GM15510 (cell line): ENCODE data around the gene ACAD10.

Experiments used
- POLR2A ChIP-seq: IDR thresholded peaks from 3 replicates; pipeline ENCODE4 v1.6.1; 2011; ENCODE audit warnings: borderline replicate concordance; ENCODE audit not compliant: insufficient read length; ENCODE audit errors: extremely low read depth

Gene ACAD10

DNA sequence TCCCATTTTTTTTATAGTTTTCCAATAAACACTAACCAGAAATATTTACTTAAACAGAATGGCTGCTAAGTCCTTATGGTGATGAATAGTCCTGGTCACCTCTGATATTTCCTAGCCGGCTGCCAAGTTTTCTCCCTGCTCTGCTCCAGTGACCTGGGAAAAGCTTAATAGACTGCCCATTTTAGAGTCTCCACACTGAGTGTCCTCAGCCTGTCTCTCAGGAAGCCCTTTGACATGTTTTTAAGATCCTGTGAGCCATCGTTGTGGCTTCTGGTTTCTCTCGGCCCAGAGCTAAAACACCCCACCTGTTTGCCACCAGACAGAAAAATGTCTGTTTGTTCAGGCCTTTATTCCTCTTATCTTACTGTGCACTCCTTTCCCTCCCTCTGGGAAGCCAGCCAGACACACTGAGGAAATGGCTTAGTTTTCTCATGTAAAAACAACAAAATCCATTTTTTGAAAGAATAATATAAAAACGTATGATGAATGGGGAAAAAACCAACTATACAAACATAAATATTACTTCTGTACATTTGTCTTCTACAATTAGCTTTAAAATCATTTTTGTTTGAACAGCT, 55.5 kb downstream of the ACAD10 start:
- TF ChIP-seq POLR2A = no peak

DNA sequence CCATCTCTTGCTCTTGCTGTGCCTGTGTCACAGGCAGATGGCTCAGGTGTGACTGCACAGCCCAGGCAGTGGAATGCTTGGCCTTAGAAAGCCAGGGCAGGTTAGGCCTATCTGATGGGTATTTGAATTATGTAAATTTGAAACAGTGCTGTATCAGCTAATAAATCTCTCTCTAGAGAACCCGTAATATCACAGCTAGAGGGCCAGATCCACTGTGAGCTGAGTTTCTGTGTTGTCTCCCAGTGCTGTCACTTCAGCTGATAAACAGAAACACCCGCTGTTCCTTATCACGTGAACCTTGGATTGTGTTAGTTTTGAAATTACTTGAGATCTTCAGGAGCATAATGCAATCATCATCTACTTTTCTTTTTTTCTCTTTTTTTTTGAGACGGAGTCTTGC, 59.4 kb downstream of the ACAD10 start:
- no peak for TF ChIP-seq POLR2A

DNA sequence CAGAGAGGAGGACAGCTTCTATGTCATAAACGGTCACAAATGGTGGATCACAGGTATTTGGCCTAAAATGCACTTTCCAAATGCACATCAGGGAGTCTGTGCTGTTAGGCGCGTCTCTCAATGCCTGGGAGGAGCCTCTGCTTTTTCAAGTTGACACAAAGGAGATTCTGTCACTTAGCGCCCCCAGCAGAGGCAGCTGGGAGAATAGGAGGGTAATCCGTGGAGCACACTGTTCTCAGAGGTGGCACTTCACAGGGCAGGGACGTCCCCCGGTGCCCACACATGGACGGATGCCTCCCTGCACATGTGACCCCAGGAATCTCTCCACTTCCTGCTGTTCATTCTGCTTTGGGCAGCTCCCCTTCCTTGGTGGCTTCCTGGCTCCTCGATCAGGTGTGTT, 61.5 kb downstream of the ACAD10 start:
- no peak for TF ChIP-seq POLR2A

DNA sequence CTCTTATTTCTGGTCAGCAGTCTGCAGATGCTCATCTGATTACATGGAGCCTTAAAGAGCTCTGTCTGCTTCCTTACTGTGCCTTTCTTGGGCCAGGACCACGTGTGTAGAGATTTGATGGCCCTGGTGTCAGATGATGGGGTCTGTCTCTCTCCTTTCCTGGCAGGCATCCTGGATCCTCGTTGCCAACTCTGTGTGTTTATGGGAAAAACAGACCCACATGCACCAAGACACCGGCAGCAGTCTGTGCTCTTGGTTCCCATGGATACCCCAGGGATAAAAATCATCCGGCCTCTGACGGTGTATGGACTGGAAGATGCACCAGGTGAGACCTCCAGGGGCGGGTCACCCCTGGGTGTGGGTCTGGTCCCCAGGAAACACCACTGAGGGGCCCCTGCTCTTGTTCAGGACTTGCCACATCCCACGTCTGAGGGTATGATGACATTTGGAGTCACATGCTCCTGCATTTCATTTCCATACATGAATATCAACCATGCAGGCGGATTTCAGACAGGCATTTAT, 62.4 kb downstream of the ACAD10 start:
- no peak for TF ChIP-seq POLR2A

DNA sequence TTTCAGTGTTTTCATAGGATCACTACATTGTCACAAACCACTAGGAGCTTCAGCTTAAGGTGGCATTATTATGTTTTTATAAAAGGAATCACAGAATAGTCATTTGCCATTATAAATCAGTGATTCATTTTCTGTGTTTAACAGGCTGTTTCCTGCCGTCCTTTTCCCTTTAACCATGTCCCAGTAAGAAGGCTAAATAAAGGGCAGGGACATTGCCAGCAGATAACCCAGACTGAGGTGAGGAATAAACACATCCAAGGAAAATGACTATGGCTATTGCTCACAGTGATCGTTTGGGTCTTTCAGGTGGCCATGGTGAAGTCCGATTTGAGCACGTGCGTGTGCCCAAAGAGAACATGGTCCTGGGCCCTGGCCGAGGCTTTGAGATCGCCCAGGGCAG, 63.0 kb downstream of the ACAD10 start:
- TF ChIP-seq POLR2A = no peak

DNA sequence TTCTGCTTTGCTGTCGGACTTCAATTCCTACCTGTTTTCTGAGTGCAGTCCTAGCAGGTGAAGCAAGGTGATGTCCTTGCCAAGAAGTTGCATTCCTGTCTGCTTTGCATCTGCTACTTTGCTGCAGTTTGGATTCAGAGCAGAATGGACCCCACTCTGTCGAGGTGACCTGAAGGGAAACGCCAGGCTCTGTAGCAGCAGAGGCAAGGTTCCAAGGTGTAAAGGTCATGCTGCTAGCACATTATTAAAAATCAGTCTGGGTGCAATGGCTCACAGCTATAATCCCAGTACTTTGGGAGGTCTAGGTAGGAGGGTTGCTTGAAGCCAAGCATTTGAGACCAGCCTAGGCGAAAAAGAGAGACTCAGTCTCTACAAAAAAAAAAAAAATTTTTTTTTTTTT, 63.5 kb downstream of the ACAD10 start:
- no peak for TF ChIP-seq POLR2A

DNA sequence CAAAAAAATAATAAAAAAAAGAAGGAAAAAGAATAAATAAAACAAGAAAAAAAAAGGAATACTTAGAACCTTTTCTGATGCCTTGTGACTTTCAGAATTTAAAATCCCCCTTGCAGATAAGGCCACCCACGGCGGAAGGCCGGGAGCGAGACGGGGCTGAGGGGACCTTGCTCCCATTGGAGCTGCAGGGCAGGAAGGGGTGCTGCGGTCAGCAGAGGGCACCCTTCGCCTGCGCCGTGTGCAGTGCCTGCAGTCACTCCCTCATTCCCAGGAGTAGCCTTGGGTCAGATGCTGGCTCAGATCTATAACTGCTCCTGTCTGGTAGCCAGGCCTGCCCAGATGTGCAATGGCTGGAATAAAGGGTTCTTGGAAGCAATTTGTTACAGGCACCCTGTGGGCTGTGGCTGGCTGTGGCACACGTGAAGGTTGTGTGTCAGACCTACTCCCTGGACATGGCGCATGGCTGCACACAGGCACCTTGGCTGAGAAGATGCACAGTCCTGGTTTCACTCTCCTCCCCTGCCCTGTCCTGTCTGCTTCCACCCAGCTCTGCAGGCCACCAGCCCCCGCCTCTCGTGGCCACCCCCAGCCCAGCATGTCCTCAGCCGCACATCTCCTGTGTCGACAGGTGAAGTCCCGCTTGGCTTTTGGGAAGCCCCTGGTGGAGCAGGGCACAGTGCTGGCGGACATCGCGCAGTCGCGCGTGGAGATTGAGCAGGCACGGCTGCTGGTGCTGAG, 67.5 kb downstream of the ACAD10 start:
- no peak for TF ChIP-seq POLR2A

DNA sequence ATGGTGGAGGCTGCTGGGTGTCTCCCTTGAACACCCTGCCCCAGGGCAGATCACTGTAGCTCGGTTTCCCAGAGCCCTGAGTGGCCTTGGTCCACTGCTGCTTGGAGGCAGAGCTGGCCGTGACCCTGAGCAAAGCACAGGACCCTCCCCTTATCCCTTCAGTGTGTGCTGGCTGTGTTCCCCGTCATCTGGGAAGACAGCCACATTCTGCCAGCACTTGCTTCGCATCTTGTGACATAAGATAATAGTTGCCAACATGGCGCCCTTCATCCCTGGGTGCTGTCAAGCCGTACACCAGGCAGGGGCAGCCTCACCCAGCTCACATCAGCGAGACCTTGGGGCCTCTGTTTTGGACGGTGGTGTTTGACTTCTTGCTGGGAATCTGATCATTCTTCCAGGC, 68.8 kb downstream of the ACAD10 start:
- TF ChIP-seq POLR2A = no peak

DNA sequence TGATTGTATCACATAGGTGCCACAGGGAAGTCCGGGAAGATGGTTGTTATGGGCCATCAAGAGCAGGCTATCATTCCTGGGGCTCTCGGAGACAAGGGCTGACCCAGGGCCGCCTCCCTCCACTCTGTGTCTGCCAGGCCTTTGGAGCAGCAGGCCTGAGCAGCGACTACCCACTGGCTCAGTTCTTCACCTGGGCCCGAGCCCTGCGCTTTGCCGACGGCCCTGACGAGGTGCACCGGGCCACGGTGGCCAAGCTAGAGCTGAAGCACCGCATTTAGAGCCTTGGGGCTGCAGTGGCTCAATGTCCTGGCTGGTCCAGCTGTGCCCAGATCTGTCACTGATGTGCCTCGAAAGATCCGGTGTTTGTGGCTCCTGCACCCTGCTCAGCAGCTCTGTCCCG, 70.3 kb downstream of the ACAD10 start:
- no peak for TF ChIP-seq POLR2A

DNA sequence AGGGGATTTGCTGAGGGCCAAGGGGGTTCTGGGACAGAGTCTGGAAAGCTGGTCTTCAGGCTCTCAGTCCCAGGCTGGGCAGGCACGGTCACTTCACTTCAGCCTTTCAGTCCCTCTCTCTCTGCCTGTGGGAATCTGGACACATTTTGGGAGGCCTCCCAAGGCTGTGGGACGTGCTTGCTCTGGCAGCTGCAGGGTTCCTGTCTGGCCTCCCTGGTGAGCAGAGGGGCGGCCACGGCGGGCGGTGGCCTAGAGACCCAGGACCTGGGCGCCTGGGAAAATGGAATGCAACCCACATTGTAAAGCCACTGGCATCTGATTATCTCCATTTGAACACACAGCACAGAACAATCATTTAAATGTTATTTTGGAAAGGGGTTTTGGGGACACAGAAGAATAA, 70.8 kb downstream of the ACAD10 start:
- TF ChIP-seq POLR2A = no peak

DNA sequence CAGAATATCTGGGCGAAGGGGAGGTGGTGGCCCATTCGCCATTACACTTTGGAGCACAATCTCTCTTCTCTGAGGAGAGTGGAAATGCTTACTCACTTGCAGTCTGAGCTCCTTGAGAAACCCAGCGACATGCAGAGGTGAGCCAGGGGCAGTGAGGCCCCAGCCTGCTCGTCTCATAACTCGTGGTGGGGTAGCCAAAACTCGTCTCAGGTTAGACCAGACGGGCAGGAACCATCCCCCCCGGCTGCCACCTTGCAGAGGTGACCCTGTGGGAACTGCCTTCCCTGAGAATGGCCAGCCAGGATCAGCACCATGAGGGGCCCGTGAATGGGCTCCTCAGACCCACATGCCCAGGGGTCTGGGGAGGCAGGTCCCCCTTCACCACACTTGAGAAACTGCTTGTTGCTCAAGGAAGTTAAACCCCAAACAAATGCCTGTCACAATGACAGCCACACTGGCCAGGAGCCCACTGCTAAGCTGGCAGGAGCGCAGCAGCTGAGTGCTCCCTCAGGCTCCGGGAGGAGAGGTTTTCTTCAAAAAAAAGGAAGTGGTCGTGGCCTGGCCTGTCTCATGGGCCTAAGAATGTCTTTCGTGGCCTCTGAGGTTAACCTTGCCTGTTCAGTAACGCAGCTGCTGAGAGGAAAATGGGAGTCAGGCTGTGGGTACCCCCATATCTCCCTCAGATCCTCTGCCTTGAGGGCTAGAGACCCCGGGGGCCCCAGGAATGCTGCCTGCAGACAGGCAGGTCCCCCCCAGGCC, 71.7 kb downstream of the ACAD10 start:
- TF ChIP-seq POLR2A = no peak

DNA sequence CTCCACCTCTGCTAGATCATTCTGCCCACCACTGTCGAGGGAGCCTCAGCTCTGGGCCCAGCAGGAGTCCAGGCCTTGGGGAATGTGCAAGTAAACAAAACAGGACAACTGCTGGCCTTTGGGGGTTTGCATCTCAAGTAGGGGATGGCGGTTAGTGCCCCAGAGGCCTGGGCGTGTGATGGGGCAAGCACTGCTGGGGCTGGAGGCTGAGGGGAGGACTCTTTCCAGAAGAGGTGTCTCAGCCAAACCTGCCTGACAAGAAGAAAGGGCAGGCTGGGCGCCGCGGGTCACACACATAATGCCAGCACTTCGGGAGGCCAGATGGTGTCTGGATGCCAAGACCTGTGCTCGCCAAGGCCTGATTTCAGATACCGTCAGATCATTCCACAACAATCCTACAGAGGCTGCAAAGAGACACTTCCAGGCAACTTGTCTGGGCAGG, 72.3 kb downstream of the ACAD10 start:
- TF ChIP-seq POLR2A = no peak

DNA sequence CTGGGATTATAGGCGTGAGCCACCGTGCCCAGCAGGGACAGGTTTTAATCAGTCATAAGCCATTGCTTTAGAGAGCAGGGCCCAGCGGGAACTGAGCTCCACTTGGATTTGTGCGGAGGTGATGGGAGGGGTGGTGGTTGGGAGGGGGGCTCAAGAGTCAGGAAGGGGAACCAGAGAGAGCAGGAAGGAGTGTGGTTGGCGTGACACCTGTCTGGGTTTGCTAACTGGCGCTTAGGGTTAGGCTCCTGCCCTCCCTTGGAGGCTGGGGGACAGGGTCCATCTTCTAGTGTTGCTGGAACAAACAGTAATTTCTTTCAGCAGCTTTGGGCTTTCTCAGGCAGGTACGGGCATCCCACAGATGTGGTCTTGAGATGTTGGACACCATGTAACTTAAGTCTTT, 73.4 kb downstream of the ACAD10 start:
- TF ChIP-seq POLR2A = no peak

DNA sequence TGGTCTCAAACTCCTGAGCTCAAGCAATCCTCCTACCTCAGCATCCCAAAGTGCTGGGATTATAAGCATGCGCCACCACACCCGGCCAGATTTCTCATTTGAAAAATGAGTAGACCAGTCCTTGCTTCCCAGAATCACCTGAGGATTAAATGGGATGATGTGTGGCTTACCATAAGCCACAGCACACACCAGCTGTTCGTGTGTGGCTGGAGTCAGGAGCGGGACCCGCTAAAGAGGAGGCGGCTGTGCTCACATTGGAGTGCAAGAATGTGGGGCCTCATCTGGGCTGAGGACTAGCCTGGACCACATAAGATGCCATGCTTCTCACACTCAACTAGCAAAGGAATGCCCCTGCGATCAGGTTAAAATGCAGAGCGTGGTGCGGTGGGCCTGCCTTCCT, 74.1 kb downstream of the ACAD10 start:
- no peak for TF ChIP-seq POLR2A

DNA sequence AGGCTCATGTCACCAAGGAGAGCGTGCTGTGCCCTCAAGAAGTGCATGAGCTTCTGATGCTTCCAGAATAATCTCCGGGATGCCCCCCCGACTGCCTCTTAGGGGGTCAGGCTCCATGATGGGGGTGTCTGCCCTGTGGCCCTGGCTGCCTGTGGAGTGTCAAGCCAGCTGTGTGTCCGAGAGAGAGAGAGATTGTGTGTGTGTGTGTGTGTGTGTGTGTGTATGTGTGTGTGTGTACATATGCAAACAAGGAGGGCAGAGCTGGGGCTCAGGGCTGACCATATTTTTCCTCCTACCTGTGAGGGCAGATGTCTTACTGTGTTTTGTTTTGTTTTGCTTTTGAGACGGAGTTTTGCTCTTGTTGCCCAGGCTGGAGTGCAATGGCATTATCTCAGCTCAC, 75.2 kb downstream of the ACAD10 start:
- no peak for TF ChIP-seq POLR2A
